GM06990 (cell line): ENCODE results near the gene PRR14L.

Experiments
- DNase-seq: peaks from one replicate; pipeline ENCODE4 v3.0.0-alpha.2; 2011; ENCODE audit not compliant: insufficient read length; ENCODE audit errors: extremely low read depth
- H3K27me3 ChIP-seq: replicated peaks from 2 replicates; pipeline ENCODE4 v1.6.0; 2011; ENCODE audit warnings: low read length; ENCODE audit not compliant: control insufficient read depth, insufficient read depth
- H3K36me3 ChIP-seq: 2 replicates; pipeline ENCODE4 v1.5.1; 2011; ENCODE audit warnings: low read length; ENCODE audit not compliant: control insufficient read depth, insufficient read depth
- H3K4me3 ChIP-seq: replicated peaks from 2 replicates; pipeline ENCODE4 v1.5.1; 2011; ENCODE audit warnings: low read depth, mild to moderate bottlenecking, control low read depth, low read length
- CTCF ChIP-seq: IDR thresholded peaks from 2 replicates; pipeline ENCODE4 v1.5.1; 2011; ENCODE audit warnings: low read length, control low read depth, mild to moderate bottlenecking, inconsistent platforms; ENCODE audit not compliant: insufficient read depth, poor library complexity, severe bottlenecking

The PRR14L gene

GRCh38 chr22:31730344-31730711 lies 19.6 kb downstream of the PRR14L start:
- no peak for DNase-seq
- H3K27me3 ChIP-seq = no peaks in the 10 kb centered on the region
- TF ChIP-seq CTCF = no peak
- peaks cover 3% of the 10 kb centered on the region; the same call in 1 of the 2 replicates for H3K36me3 ChIP-seq
- H3K4me3 ChIP-seq = no peak overlapping the region

DNA sequence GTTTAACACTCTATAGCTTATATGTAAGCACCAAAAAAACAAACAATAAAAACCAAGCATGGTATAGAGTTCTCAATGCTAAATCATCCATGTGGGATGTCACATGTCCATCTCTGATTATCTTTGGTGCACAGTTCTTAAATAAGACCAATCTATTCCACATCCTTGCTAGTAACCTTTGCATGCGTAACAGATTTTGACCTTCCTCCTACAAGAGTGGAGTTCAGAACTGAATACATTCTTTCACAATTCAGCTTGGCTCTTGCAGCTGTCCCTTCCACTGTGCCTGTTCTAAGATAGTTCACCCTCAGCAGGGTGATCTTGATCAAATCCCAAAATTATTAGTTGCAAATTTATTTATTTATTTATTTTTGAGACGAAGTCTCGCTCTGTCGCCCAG lies 21.1 kb downstream of the PRR14L start:
- no peak for DNase-seq
- no peak for TF ChIP-seq CTCF
- Histone ChIP-seq H3K4me3 (no peak overlapping the region), H3K27me3 (no peaks in the 10 kb centered on the region), H3K36me3 (peaks cover 5% of the 10 kb centered on the region)

DNA sequence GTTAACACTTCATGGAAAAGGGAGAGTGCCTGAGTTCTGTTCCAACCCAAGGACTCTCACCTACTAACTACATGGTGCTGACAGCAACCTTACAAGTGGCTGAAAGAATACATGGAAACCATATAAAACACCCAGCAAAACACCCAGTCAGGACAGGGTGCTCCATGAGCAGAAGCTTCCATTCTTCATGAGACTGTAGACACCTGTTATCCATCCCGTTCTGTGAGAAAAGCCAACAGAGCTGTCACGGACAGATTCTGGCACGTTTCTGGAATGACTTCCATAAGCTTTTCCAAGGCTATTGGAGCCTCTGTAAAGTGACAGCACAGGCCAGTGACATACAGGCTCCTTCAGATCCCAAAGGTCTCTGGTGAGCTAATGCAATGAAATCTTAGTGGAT lies 23.2 kb downstream of the PRR14L start:
- TF ChIP-seq CTCF = no peak
- Histone ChIP-seq H3K4me3 (no peak overlapping the region), H3K36me3 (peaks cover 5% of the 10 kb centered on the region), H3K27me3 (no peaks in the 10 kb centered on the region)
- no peak for DNase-seq

GRCh38 chr22:31723723-31724122 lies 26.2 kb downstream of the PRR14L start:
- no peak overlapping the region for H3K4me3 ChIP-seq
- peaks cover 7% of the 10 kb centered on the region for H3K36me3 ChIP-seq
- DNase-seq = no peak
- H3K27me3 ChIP-seq = no peaks in the 10 kb centered on the region
- no peak for TF ChIP-seq CTCF

- Histone ChIP-seq H3K36me3 (peaks cover 10% of the 10 kb centered on the region), H3K27me3 (no peaks in the 10 kb centered on the region), H3K4me3 (no peak overlapping the region)
- no peak for DNase-seq
- no peak for TF ChIP-seq CTCF
Measured at GRCh38 chr22:31719850-31720471, 30.0 kb downstream of the PRR14L start.
